HG03469 (cell line): Measurements from ENCODE around the gene MPZ.
"Not testable (repeated sequence)": the region's sequence is repeated elsewhere in the genome, so short reads cannot be mapped to it uniquely, and the experiment has no call there.

Experiments used
- ATAC-seq: cut with Tn5 transposase; IDR thresholded peaks from one replicate; pipeline ENCODE4 v1.9.1; 2021; ENCODE audit warnings: mild to moderate bottlenecking, moderate library complexity, moderate number of reproducible peaks; ENCODE audit not compliant: unreplicated experiment

The MPZ gene

GRCh38 chr1:161258439-161259344 is 51.1 kb downstream of the MPZ start, which contains the start of gene PCP4L1:
PCP4L1 (plus strand) TSS chr1:161258745; CDS start chr1:161258975, 230 bp downstream.
- ATAC-seq = no peak

GRCh38 chr1:161257109-161257508 is 52.7 kb downstream of the MPZ start:
- ATAC-seq = not testable (repeated sequence)

- ATAC-seq = not testable (repeated sequence)
Measured at GRCh38 chr1:161255955-161256520, 53.7 kb downstream of the MPZ start.

- ATAC-seq = not testable (repeated sequence)
Measured at GRCh38 chr1:161255302-161255701, 54.5 kb downstream of the MPZ start.
